Right kidney (tissue), 1 donor: ENCODE results near the gene NDUFV3.
A peak's percentile ranks its signal among the peaks of the same experiment; 100 is the strongest.
"Not testable (repeated sequence)": the region's sequence is repeated elsewhere in the genome, so short reads cannot be mapped to it uniquely, and the experiment has no call there.

ENCODE experiments used
- DNase-seq: peaks from one replicate; pipeline ENCODE4 v3.0.0-alpha.2; 2016

Gene NDUFV3

GRCh38 chr21:42855171-42855936, 37.8 kb upstream of the NDUFV3 start:
- DNase-seq: no peak

GRCh38 chr21:42855937-42856335, 37.2 kb upstream of the NDUFV3 start:
- no peak for DNase-seq

GRCh38 chr21:42857216-42857615, 35.9 kb upstream of the NDUFV3 start:
- no peak for DNase-seq

- no peak for DNase-seq
These were observed 34.8 kb upstream of the NDUFV3 start for GRCh38 chr21:42858185-42858847.

GRCh38 chr21:42858957-42859890, 33.9 kb upstream of the NDUFV3 start:
- no peak for DNase-seq

- DNase-seq: no peak
These were observed 33.2 kb upstream of the NDUFV3 start for GRCh38 chr21:42859891-42860230.

- DNase-seq: no peak
These were observed 32.8 kb upstream of the NDUFV3 start for GRCh38 chr21:42860345-42860744.

- DNase-seq: no peak
These were observed 31.7 kb upstream of the NDUFV3 start for GRCh38 chr21:42861311-42861847.

- DNase-seq: no peak
These were observed 31.2 kb upstream of the NDUFV3 start for GRCh38 chr21:42861848-42862400.

- DNase-seq: no peak
These were observed 30.2 kb upstream of the NDUFV3 start for GRCh38 chr21:42862774-42863503.

GRCh38 chr21:42863504-42863870, 29.6 kb upstream of the NDUFV3 start:
- no peak for DNase-seq

- DNase-seq: no peak
These were observed 28.8 kb upstream of the NDUFV3 start for GRCh38 chr21:42864286-42864685.

- no peak for DNase-seq
These were observed 28.0 kb upstream of the NDUFV3 start for GRCh38 chr21:42864815-42865775.

- no peak for DNase-seq
These were observed 27.3 kb upstream of the NDUFV3 start for GRCh38 chr21:42865776-42866160.

- no peak for DNase-seq
These were observed 24.9 kb upstream of the NDUFV3 start for GRCh38 chr21:42868196-42868595.

GRCh38 chr21:42873096-42873495, 20.0 kb upstream of the NDUFV3 start:
- no peak for DNase-seq

GRCh38 chr21:42875811-42876210, 17.3 kb upstream of the NDUFV3 start:
- DNase-seq: not testable (repeated sequence)

- no peak for DNase-seq
These were observed 14.5 kb upstream of the NDUFV3 start for GRCh38 chr21:42878678-42878992.

- DNase-seq: peak; percentile 94
These were observed 13.9 kb upstream of the NDUFV3 start, which contains the start of gene WDR4 for GRCh38 chr21:42878993-42879787. Gene WDR4, minus strand, starts transcription at chr21:42879539. Its CDS starts 44 bp downstream, at chr21:42879495.

GRCh38 chr21:42880352-42880751, 12.8 kb upstream of the NDUFV3 start:
- DNase-seq: no peak
